BLaER1 treated with 17β-estradiol and CSF1 and Interleukin-3, amounts not matched to agents 10 nM and 100 nM (cell line): ENCODE results near the gene ANKRD52.
"Not testable (repeated sequence)": the region's sequence is repeated elsewhere in the genome, so short reads cannot be mapped to it uniquely, and the experiment has no call there.

ENCODE experiments used
- H3K27ac ChIP-seq, 11 experiments: shearing (Covaris generic); formaldehyde crosslinking; 2 replicates each; pipeline ENCODE4 v1.8.1; 2022
- H3K27me3 ChIP-seq, 11 experiments: shearing (Covaris generic); formaldehyde crosslinking; 2 replicates each; pipeline ENCODE4 v1.8.1; 2022
- H3K36me3 ChIP-seq, 11 experiments: shearing (Covaris generic); formaldehyde crosslinking; 2 replicates each; pipeline ENCODE4 v1.8.1; 2022
- H3K4me1 ChIP-seq, 10 experiments: shearing (Covaris generic); formaldehyde crosslinking; 2 replicates each; pipeline ENCODE4 v1.8.1; 2022
- H3K4me2 ChIP-seq, 11 experiments: shearing (Covaris generic); formaldehyde crosslinking; 2 replicates each; pipeline ENCODE4 v1.8.1; 2022
- H3K4me3 ChIP-seq, 10 experiments: shearing (Covaris generic); formaldehyde crosslinking; 2 replicates each; pipeline ENCODE4 v1.8.1; 2022
- H3K9ac ChIP-seq, 11 experiments: shearing (Covaris generic); formaldehyde crosslinking; 2 replicates each; pipeline ENCODE4 v1.8.1; 2022
- H3K9me3 ChIP-seq, 11 experiments: shearing (Covaris generic); formaldehyde crosslinking; replicated peaks in 1 of 11; 2 replicates each; pipeline ENCODE4 v1.8.1; 2022
- H4K20me1 ChIP-seq, 11 experiments: shearing (Covaris generic); formaldehyde crosslinking; 2 replicates each; pipeline ENCODE4 v1.8.1; 2022
- Cebpa-rat ChIP-seq, 11 experiments: shearing (Covaris generic); IDR thresholded peaks; 2 replicates each; pipeline ENCODE4 v1.8.1; 2022

Gene ANKRD52

DNA sequence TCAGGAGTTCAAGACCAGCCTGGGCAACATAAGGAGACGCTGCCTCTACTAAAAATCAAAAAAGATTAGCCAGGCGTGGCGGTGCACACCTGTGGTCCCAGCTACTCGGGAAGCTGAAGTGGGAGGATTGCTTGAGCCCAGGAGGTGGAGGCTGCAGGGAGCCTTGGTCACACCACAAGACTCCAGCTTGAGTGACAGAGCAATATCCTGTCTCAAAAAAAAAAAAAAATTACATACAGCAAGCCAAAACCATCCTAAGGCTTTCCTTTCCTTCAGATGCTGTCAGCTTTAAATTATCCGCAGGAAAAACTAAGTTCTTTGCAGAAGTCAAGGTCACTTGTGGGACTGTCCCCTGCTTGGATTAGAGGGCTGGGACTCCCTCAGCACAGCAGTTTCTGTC is 40.6 kb upstream of the ANKRD52 start:
- Histone ChIP-seq H3K27me3 (no peaks in the 10 kb centered on the region), H3K4me1 (peaks cover 51 to 67% (median 61%) of the 10 kb centered on the region in 10 experiments), H3K4me3 (peak overlapping the region; percentile 73 to 96 (median 86)), H3K9me3 (no peaks in the 10 kb centered on the region), H4K20me1 (peaks cover 28 to 62% (median 54%) of the 10 kb centered on the region in 11 experiments; a peak in 21 of 22 replicates), H3K9ac (peak overlapping the region; percentile 87 to 96 (median 92)), H3K36me3 (peaks cover 18 to 75% (median 53%) of the 10 kb centered on the region in 11 experiments), H3K27ac (peak overlapping the region in 10 of 11 experiments; percentile 87 to 94 (median 90); a peak in 18 of 22 replicates), H3K4me2 (peak overlapping the region; percentile 87 to 98 (median 94))
- no peak for TF ChIP-seq Cebpa-rat (IDR thresholded peaks at IDR 0.05)

DNA sequence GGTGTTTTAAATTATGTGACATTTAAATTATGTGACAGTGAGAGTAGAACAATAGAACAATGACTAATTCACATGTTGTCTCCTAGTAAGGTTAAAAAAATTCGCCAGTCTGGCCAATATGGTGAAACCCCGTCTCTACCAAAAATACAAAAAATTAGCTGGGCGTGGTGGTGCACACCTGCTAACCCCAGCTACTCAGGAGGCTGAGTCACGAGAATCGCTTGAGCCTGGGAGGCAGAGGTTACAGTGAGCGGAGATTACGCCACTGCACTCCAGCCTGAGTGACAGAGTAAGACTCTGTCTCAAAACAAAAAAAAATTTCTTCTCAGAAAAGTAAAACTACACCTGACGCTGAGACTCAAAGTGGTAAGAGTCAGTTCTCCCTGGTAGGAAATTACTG is 39.2 kb upstream of the ANKRD52 start:
- no peak for TF ChIP-seq Cebpa-rat (IDR thresholded peaks at IDR 0.05)
- peak overlapping the region in 5 of 11 experiments; percentile 4 to 91 (median 36); a peak in 7 of 22 replicates for H3K9ac ChIP-seq
- H3K27me3 ChIP-seq = no peaks in the 10 kb centered on the region
- H3K27ac ChIP-seq = peak overlapping the region in 8 of 11 experiments; percentile 14 to 94 (median 88); a peak in 11 of 22 replicates
- H4K20me1 ChIP-seq = peaks cover 40 to 77% (median 68%) of the 10 kb centered on the region in 11 experiments; a peak in 21 of 22 replicates
- H3K9me3 ChIP-seq = no peaks in the 10 kb centered on the region
- peaks cover 27 to 76% (median 60%) of the 10 kb centered on the region in 11 experiments for H3K36me3 ChIP-seq
- H3K4me3 ChIP-seq = peak overlapping the region in 9 of 10 experiments; percentile 15 to 96 (median 85); a peak in 10 of 20 replicates
- H3K4me2 ChIP-seq = peak overlapping the region; percentile 87 to 98 (median 94)
- H3K4me1 ChIP-seq = peaks cover 48 to 57% (median 53%) of the 10 kb centered on the region in 10 experiments

DNA sequence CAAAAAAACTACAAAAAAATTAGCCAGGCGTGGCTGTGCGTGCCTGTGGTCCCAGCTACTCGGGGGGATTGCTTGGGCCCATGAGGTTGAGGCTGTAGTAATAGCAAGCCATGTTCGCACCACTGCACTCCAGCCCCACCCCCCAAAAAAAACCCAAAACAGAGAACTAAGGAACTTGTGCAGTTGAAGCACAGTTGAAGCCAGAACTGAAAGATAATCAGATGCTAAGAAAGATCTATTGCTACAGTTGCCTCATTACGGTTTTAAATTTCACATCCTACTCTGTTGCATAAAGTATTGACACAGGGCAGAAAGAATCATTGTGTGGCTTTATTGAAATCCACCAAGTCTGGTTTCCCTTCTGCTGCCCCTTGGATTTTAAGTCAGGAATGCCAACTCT is 38.1 kb upstream of the ANKRD52 start:
- TF ChIP-seq Cebpa-rat (IDR thresholded peaks at IDR 0.05) = peak in 1 of 11 experiments; percentile 56; a peak in 2 of 22 replicates
- Histone ChIP-seq H3K36me3 (peaks cover 38 to 79% (median 67%) of the 10 kb centered on the region in 11 experiments), H3K9ac (peak overlapping the region in 8 of 11 experiments; percentile 5 to 61 (median 48); a peak in 13 of 22 replicates)

GRCh38 chr12:56293795-56294194 is 35.6 kb upstream of the ANKRD52 start:
- H3K27me3 ChIP-seq = no peaks in the 10 kb centered on the region
- H3K9ac ChIP-seq = no peak overlapping the region
- H3K4me2 ChIP-seq = no peak overlapping the region
- no peaks in the 10 kb centered on the region for H3K9me3 ChIP-seq
- H3K36me3 ChIP-seq = peaks cover 54 to 100% (median 89%) of the 10 kb centered on the region in 11 experiments
- H3K27ac ChIP-seq = 0 out of 22 replicates have a peak overlapping the region, but pooled peaks of 1 of the 11 experiments have one; percentile 20
- peaks cover 30 to 39% (median 34%) of the 10 kb centered on the region in 10 experiments for H3K4me1 ChIP-seq
- H3K4me3 ChIP-seq = no peak overlapping the region
- no peak for TF ChIP-seq Cebpa-rat (IDR thresholded peaks at IDR 0.05)
- H4K20me1 ChIP-seq = peaks cover 56 to 100% (median 99%) of the 10 kb centered on the region in 11 experiments; a peak in 21 of 22 replicates

More for the DNA sequence above, 38.1 kb upstream of the ANKRD52 start:
- Histone ChIP-seq H3K4me1 (peaks cover 41 to 53% (median 44%) of the 10 kb centered on the region in 10 experiments), H3K27ac (peak overlapping the region in 8 of 11 experiments; percentile 9 to 94 (median 52); a peak in 13 of 22 replicates), H3K9me3 (no peaks in the 10 kb centered on the region), H3K27me3 (no peaks in the 10 kb centered on the region), H3K4me2 (peak overlapping the region; percentile 87 to 98 (median 94)), H4K20me1 (peaks cover 49 to 88% (median 79%) of the 10 kb centered on the region in 11 experiments; a peak in 21 of 22 replicates), H3K4me3 (peak overlapping the region in 4 of 10 experiments; percentile 19 to 28 (median 25); a peak in 4 of 20 replicates)

- Histone ChIP-seq H3K4me3 (no peak overlapping the region), H3K27ac (peak overlapping the region in 1 of 11 experiments; percentile 14; a peak in 1 of 22 replicates), H3K36me3 (peaks cover 76 to 100% (median 98%) of the 10 kb centered on the region in 11 experiments), H3K4me2 (peak overlapping the region in 2 of 11 experiments; percentile 28 to 43; a peak in 4 of 22 replicates), H4K20me1 (peaks cover 35 to 91% (median 83%) of the 10 kb centered on the region in 11 experiments; a peak in 21 of 22 replicates), H3K9me3 (no peaks in the 10 kb centered on the region), H3K9ac (peak overlapping the region in 1 of 11 experiments; percentile 15; a peak in 1 of 22 replicates), H3K27me3 (no peaks in the 10 kb centered on the region), H3K4me1 (peaks cover 0 to 15% (median 6%) of the 10 kb centered on the region in 10 experiments; a peak in 7 of 20 replicates)
- TF ChIP-seq Cebpa-rat (IDR thresholded peaks at IDR 0.05) = no peak
Measured at GRCh38 chr12:56288705-56289387, 30.7 kb upstream of the ANKRD52 start.

- H3K4me1 ChIP-seq = peaks cover 0 to 15% (median 3%) of the 10 kb centered on the region in 10 experiments; a peak in 7 of 20 replicates
- H3K9ac ChIP-seq = no peak overlapping the region
- H3K9me3 ChIP-seq = no peaks in the 10 kb centered on the region
- H3K4me3 ChIP-seq = no peak overlapping the region
- no peak overlapping the region for H3K4me2 ChIP-seq
- peaks cover 14 to 78% (median 63%) of the 10 kb centered on the region in 11 experiments; a peak in 21 of 22 replicates for H4K20me1 ChIP-seq
- H3K27ac ChIP-seq = no peak overlapping the region
- H3K27me3 ChIP-seq = no peaks in the 10 kb centered on the region
- H3K36me3 ChIP-seq = peaks cover 81 to 100% (median 98%) of the 10 kb centered on the region in 11 experiments
- TF ChIP-seq Cebpa-rat (IDR thresholded peaks at IDR 0.05) = no peak
Measured at GRCh38 chr12:56286044-56286830, 28.1 kb upstream of the ANKRD52 start.

- peaks cover 86 to 100% (median 98%) of the 10 kb centered on the region in 11 experiments for H3K36me3 ChIP-seq
- H3K9me3 ChIP-seq, H3K9ac ChIP-seq, H3K4me3 ChIP-seq, H3K4me2 ChIP-seq, H3K27me3 ChIP-seq, H3K27ac ChIP-seq: not testable (repeated sequence)
- peaks cover 0 to 12% (median 3%) of the 10 kb centered on the region in 10 experiments; a peak in 7 of 20 replicates for H3K4me1 ChIP-seq
- H4K20me1 ChIP-seq = peaks cover 6 to 73% (median 45%) of the 10 kb centered on the region in 11 experiments; a peak in 21 of 22 replicates
Measured at GRCh38 chr12:56284263-56284662, 26.1 kb upstream of the ANKRD52 start.

DNA sequence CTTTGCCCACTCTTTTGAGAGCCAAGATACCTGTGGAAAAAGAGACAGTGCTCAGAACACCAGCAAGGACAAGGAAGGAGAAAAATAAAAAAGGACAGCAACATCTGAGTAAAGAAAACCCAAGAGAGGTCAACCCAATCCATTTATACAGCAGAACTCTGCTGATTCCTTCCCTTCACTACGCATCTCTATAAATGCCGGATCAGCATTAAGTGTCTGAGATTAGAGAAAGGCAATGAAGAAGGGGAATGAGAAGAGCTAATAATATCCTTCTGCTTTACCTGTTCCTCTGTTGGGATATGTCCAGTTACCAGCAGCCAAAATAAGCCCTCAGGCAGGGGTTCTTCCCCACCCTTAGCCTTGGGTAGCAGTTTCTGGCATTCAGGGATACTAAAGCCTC is 24.4 kb upstream of the ANKRD52 start:
- Histone ChIP-seq H3K9ac (no peak overlapping the region), H4K20me1 (peaks cover 0 to 64% (median 29%) of the 10 kb centered on the region in 11 experiments; a peak in 21 of 22 replicates), H3K27me3 (no peaks in the 10 kb centered on the region), H3K4me3 (no peak overlapping the region), H3K36me3 (peaks cover 91 to 100% (median 100%) of the 10 kb centered on the region in 11 experiments), H3K4me1 (no peaks in the 10 kb centered on the region; a peak in 1 of 20 replicates), H3K27ac (no peak overlapping the region), H3K4me2 (no peak overlapping the region), H3K9me3 (no peaks in the 10 kb centered on the region)
- TF ChIP-seq Cebpa-rat (IDR thresholded peaks at IDR 0.05) = no peak
